GM19452 (cell line): ENCODE data around the gene SUSD6.
"Not testable (repeated sequence)": the region's sequence is repeated elsewhere in the genome, so short reads cannot be mapped to it uniquely, and the experiment has no call there.

ENCODE experiments used
- ATAC-seq: cut with Tn5 transposase; IDR thresholded peaks from one replicate; pipeline ENCODE4 v1.9.1; 2021; ENCODE audit not compliant: unreplicated experiment

The SUSD6 gene

GRCh38 chr14:69647213-69647612, 35.8 kb downstream of the SUSD6 start:
- no peak for ATAC-seq

GRCh38 chr14:69647642-69648041, 36.2 kb downstream of the SUSD6 start:
- not testable (repeated sequence) for ATAC-seq

- ATAC-seq, result no peak
These were observed 37.4 kb downstream of the SUSD6 start for GRCh38 chr14:69648480-69649451.

- ATAC-seq, result no peak
These were observed 39.6 kb downstream of the SUSD6 start for GRCh38 chr14:69650948-69651369.

GRCh38 chr14:69651664-69652063, 40.3 kb downstream of the SUSD6 start:
- no peak for ATAC-seq

GRCh38 chr14:69652942-69653684, 41.7 kb downstream of the SUSD6 start:
- ATAC-seq, result no peak

- ATAC-seq, result no peak
These were observed 42.7 kb downstream of the SUSD6 start for GRCh38 chr14:69654116-69654515.

- ATAC-seq, result no peak
These were observed 46.6 kb downstream of the SUSD6 start for GRCh38 chr14:69657950-69658355.

GRCh38 chr14:69658664-69659261, 47.4 kb downstream of the SUSD6 start:
- ATAC-seq, result no peak

GRCh38 chr14:69660344-69661193, 49.2 kb downstream of the SUSD6 start:
- no peak for ATAC-seq

GRCh38 chr14:69661194-69661537, 49.8 kb downstream of the SUSD6 start:
- no peak for ATAC-seq

GRCh38 chr14:69662636-69663299, 51.4 kb downstream of the SUSD6 start:
- ATAC-seq, result no peak

GRCh38 chr14:69663300-69663643, 51.9 kb downstream of the SUSD6 start:
- no peak for ATAC-seq

- ATAC-seq, result no peak
These were observed 52.9 kb downstream of the SUSD6 start for GRCh38 chr14:69664265-69664664.

- ATAC-seq, result no peak
These were observed 53.6 kb downstream of the SUSD6 start for GRCh38 chr14:69664865-69665526.

- no peak for ATAC-seq
These were observed 54.2 kb downstream of the SUSD6 start for GRCh38 chr14:69665631-69666030.

GRCh38 chr14:69666112-69666511, 54.7 kb downstream of the SUSD6 start:
- no peak for ATAC-seq

GRCh38 chr14:69666690-69667211, 55.4 kb downstream of the SUSD6 start:
- ATAC-seq, result no peak

- peak; percentile 16 for ATAC-seq
These were observed 56.5 kb downstream of the SUSD6 start for GRCh38 chr14:69667938-69668335.

- no peak for ATAC-seq
These were observed 58.0 kb downstream of the SUSD6 start for GRCh38 chr14:69669375-69669774.
